CD4-positive, alpha-beta T cell treated with Interleukin-15 for 4 hours (primary cell): Measurements from ENCODE around the gene GTPBP2.

Experiments used
- DNase-seq: peaks from one replicate; pipeline ENCODE4 v3.0.0-alpha.2; 2020; ENCODE audit warnings: low spot score

The GTPBP2 gene

GRCh38 chr6:43575772-43576551 lies 53.1 kb downstream of the GTPBP2 start, which contains the start of the genes POLH and XPO5:
TSS of gene POLH (plus strand) at chr6:43576185. CDS start at chr6:43582320, 6,135 bp downstream.
TSS of gene XPO5 (minus strand) at chr6:43576038. CDS start at chr6:43575864, 174 bp downstream.
- DNase-seq: peak; percentile 90

GRCh38 chr6:43575105-43575771 lies 53.8 kb downstream of the GTPBP2 start:
- DNase-seq: no peak

- no peak for DNase-seq
Observed at GRCh38 chr6:43572015-43572414, 57.0 kb downstream of the GTPBP2 start.

GRCh38 chr6:43570876-43571441 lies 58.1 kb downstream of the GTPBP2 start:
- DNase-seq: no peak
